K562 (cell line): ENCODE data around the gene MEX3D. TPM values are rescaled to one million over a fixed set of nuclear protein-coding genes. Genes with fewer than 3 reads are reported as not detected.
A peak's percentile ranks its signal among the peaks of the same experiment; 100 is the strongest.
"Not testable (repeated sequence)": the region's sequence is repeated elsewhere in the genome, so short reads cannot be mapped to it uniquely, and the experiment has no call there.

Source experiments
- ATAC-seq: fragments of 200-7000 bp; cut with Tn5 transposase; 3 replicates; pipeline ENCODE4 v1.9.1; 2020; ENCODE audit warnings: moderate library complexity
- BruUV-seq: library from RNA; stranded (reverse); fragments of 400-500 nt; replicated peaks from 2 replicates; lab custom pipeline; 2021; lab: Mats Ljungman, UMichigan
- CTCF ChIA-PET: fragments of 300-600 bp; formaldehyde crosslinking; extraction: SDS; loops from one replicate; lab custom pipeline; 2021; ENCODE audit warnings: low intra/inter-chr PET ratio; lab: Yijun Ruan, JAX
- POLR2A ChIA-PET: fragments of 300-600, 350-650 bp; sonication (Branson Sonifier 250); formaldehyde crosslinking; extraction: SDS; loops from one replicate; lab custom pipeline; 2021; ENCODE audit warnings: antibody characterized with exemption, inconsistent platforms; lab: Yijun Ruan, JAX
- DNase-seq, 4 experiments: peaks; one replicate each; pipeline versions ENCODE4 v3.0.0 to v3.0.0-alpha.2; 2011 to 2018; ENCODE audit warnings: low spot score in 3 of 4, mixed read lengths in 3 of 4; ENCODE audit errors: extremely low read depth in 1 of 4
- FAIRE-seq: peaks from 2 replicates; lab custom pipeline; 2011; peaks lifted over from hg19 to GRCh38; lab: Jason Lieb, UNC
- H2AFZ ChIP-seq: 2 replicates; pipeline ENCODE4 v1.6.0; 2011; ENCODE audit warnings: low read depth, low read length, control low read depth, inconsistent platforms
- H3K27ac ChIP-seq: fragments of 200-600 bp; 3 replicates; pipeline ENCODE4 v1.8.0; 2011; ENCODE audit warnings: low read depth, mild to moderate bottlenecking, control low read depth, inconsistent platforms, low read length, moderate library complexity, mixed read lengths; ENCODE audit errors: extremely low read depth
- H3K27me3 ChIP-seq, 2 experiments: fragments of 300-600 bp in 1 of 2; 2 replicates in 1 of 2; 3 replicates in 1 of 2; pipeline versions ENCODE4 v1.6.0 to v1.8.0; 2011; ENCODE audit warnings: inconsistent platforms in 2 of 2, low read length in 2 of 2, mild to moderate bottlenecking in 1 of 2, mixed read lengths in 1 of 2, moderate library complexity in 1 of 2; ENCODE audit not compliant: control insufficient read depth in 2 of 2, insufficient read depth in 2 of 2
- H3K36me3 ChIP-seq: fragments of 300-600 bp; 3 replicates; pipeline ENCODE4 v1.8.0; 2011; ENCODE audit warnings: mild to moderate bottlenecking, low read length, inconsistent platforms; ENCODE audit not compliant: control insufficient read depth, insufficient read depth
- H3K4me1 ChIP-seq, 2 experiments: fragments of 200-600 bp in 1 of 2; replicated peaks in 1 of 2; 2 replicates in 1 of 2; 3 replicates in 1 of 2; pipeline versions ENCODE4 v1.5.1 to v1.8.0; 2011; ENCODE audit warnings: inconsistent platforms in 2 of 2, low read length in 2 of 2, mild to moderate bottlenecking in 1 of 2, mixed read lengths in 1 of 2, moderate library complexity in 1 of 2; ENCODE audit not compliant: control insufficient read depth in 2 of 2, insufficient read depth in 2 of 2
- H3K4me2 ChIP-seq: 2 replicates; pipeline ENCODE4 v1.6.1; 2011; ENCODE audit warnings: low read length, control low read depth, inconsistent platforms, mixed read lengths; ENCODE audit not compliant: insufficient read depth
- H3K4me3 ChIP-seq: fragments of 200-600 bp; sonication (generic), shearing (Covaris generic); 2 replicates; pipeline ENCODE4 v1.5.1; 2016; ENCODE audit warnings: control low read depth, inconsistent platforms
- H3K79me2 ChIP-seq: fragments of 200-600 bp; 3 replicates; pipeline ENCODE4 v1.8.0; 2011; ENCODE audit warnings: low read length, inconsistent platforms; ENCODE audit not compliant: control insufficient read depth, insufficient read depth
- H3K9ac ChIP-seq, 2 experiments: 2 replicates each; pipeline versions ENCODE4 v1.6.0 to v1.6.1; 2011; ENCODE audit warnings: low read depth in 2 of 2, low read length in 2 of 2, control low read depth in 1 of 2, inconsistent platforms in 1 of 2, mild to moderate bottlenecking in 1 of 2, mixed read lengths in 1 of 2; ENCODE audit not compliant: insufficient read depth in 1 of 2
- H3K9me1 ChIP-seq: one replicate; pipeline ENCODE4 v1.6.0; 2011; ENCODE audit warnings: inconsistent platforms, mild to moderate bottlenecking, low read length, moderate library complexity; ENCODE audit not compliant: control insufficient read depth, insufficient read depth
- H3K9me3 ChIP-seq: replicated peaks from 2 replicates; pipeline ENCODE4 v1.5.1; 2011; ENCODE audit warnings: low read depth, low read length, inconsistent platforms; ENCODE audit not compliant: control insufficient read depth, insufficient read depth
- H4K20me1 ChIP-seq: replicated peaks from 2 replicates; pipeline ENCODE4 v1.6.1; 2011; ENCODE audit warnings: low read length, inconsistent platforms, mixed read lengths; ENCODE audit not compliant: control insufficient read depth, insufficient read depth
- ATF7 ChIP-seq: fragments of 450-650 bp; IDR thresholded peaks from 2 replicates; pipeline ENCODE4 v1.7.1; 2014; ENCODE audit warnings: mild to moderate bottlenecking, moderate library complexity
- BACH1 ChIP-seq: fragments of 200-800 bp; sonication (Bioruptor generic); IDR thresholded peaks from 2 replicates; pipeline ENCODE4 v1.6.1; 2016; ENCODE audit warnings: missing genetic modification characterization, missing compliant biosample characterization
- BCOR ChIP-seq: fragments of 450-650 bp; IDR thresholded peaks from 2 replicates; pipeline ENCODE4 v1.6.1; 2016
- BMI1 ChIP-seq: fragments of 150-350 bp; IDR thresholded peaks from 2 replicates; pipeline ENCODE4 v1.6.1; 2014; ENCODE audit warnings: low read length
- EZH2 ChIP-seq: IDR thresholded peaks from 2 replicates; pipeline ENCODE4 v1.6.1; 2012; ENCODE audit warnings: low read depth, mild to moderate bottlenecking, inconsistent platforms, low read length, borderline replicate concordance
- GTF2F1 ChIP-seq: IDR thresholded peaks from 2 replicates; pipeline ENCODE4 v1.6.1; 2011; ENCODE audit warnings: low read depth, low read length, improper control_type of control experiment
- HIVEP1 ChIP-seq: fragments of 250-450 bp; sonication (Bioruptor Pico); IDR thresholded peaks from 2 replicates; pipeline ENCODE4 v1.4.0; 2020; ENCODE audit warnings: mild to moderate bottlenecking
- RBM25 ChIP-seq: fragments of 200-400 bp; formaldehyde crosslinking; IDR thresholded peaks from 2 replicates; pipeline ENCODE4 v1.6.1; 2018; ENCODE audit warnings: low read length, low read depth, moderate library complexity; ENCODE audit not compliant: severe bottlenecking
- SRF ChIP-seq, 2 experiments: fragments of 250-450, 450-650 bp in 1 of 2; sonication (Bioruptor Pico) in 1 of 2; sonication (generic) in 1 of 2; formaldehyde crosslinking; IDR thresholded peaks; 2 replicates each; pipeline versions ENCODE4 v1.5.0 to v1.5.1; 2020 to 2022; ENCODE audit warnings: mild to moderate bottlenecking in 1 of 2, missing genetic modification reagents in 1 of 2
- TBL1XR1 ChIP-seq, 2 experiments: IDR thresholded peaks; 2 replicates each; pipeline ENCODE4 v1.6.1; 2012; ENCODE audit warnings: improper control_type of control experiment in 2 of 2, low read length in 2 of 2, mild to moderate bottlenecking in 1 of 2
- ZNF121 ChIP-seq: sonication (generic); formaldehyde crosslinking; conservative IDR thresholded peaks from 2 replicates; pipeline ENCODE4 v1.8.0; 2022; ENCODE audit warnings: missing genetic modification reagents
- ZNF212 ChIP-seq: fragments of 450-650 bp; formaldehyde crosslinking; IDR thresholded peaks from 2 replicates; pipeline ENCODE4 v1.4.0; 2020; ENCODE audit warnings: mild to moderate bottlenecking
- WGBS: fragments of 100-300 bp; shearing (Covaris generic); methylation state at CpG from one replicate; pipeline ENCODE4 v1.1.6; 2016; ENCODE audit warnings: low coverage, mixed read lengths; ENCODE audit not compliant: insufficient coverage; ENCODE audit errors: missing lambda C conversion rate; 5-methylcytosine and 5-hydroxymethylcytosine counted together
- in situ Hi-C: fragments of 300-500 bp; cut with MboI; formaldehyde crosslinking; loops from 4 replicates; pipeline ENCODE4 v1.15.0; 2018; ENCODE audit warnings: inconsistent platforms, mixed read lengths
- intact Hi-C: fragments of 100-400 bp; cut with micrococcal nuclease; formaldehyde crosslinking; loops from 2 replicates; pipeline ENCODE4 v1.14.2; 2022
- polyA plus RNA-seq, 8 experiments: library from polyadenylated mRNA; depleted of rRNA in 4 of 8; stranded (reverse) in 5 of 8; unstranded in 3 of 8; fragments of >200 nt; fragmentation: Nextera tagmentation in 2 of 8; fragmentation: Illumina TruSeq in 1 of 8; extraction: Ambion mirVana in 2 of 8; extraction: Trizol in 1 of 8; gene quantifications; 2 replicates each; pipeline versions ENCODE4 v1.2.1 to v1.2.3, GENCODE V29; 2011 to 2014; ENCODE audit warnings: inconsistent platforms in 1 of 8, missing spikeins in 1 of 8
- total RNA-seq, 7 experiments: library from RNA; depleted of rRNA in 6 of 7; stranded (reverse); fragments of >200 nt in 6 of 7; fragmentation: Illumina TruSeq in 2 of 7; extraction: Trizol in 2 of 7; gene quantifications; 2 replicates each; pipeline versions ENCODE4 v1.2.1 to v1.2.3, GENCODE V29; 2011 to 2021; ENCODE audit warnings: low replicate concordance in 1 of 7
- TF ChIP-seq, protein P1 (sequence below): fragments of 450-650 bp; formaldehyde crosslinking; IDR thresholded peaks from 2 replicates; pipeline ENCODE4 v1.4.0; 2020; ENCODE audit warnings: mild to moderate bottlenecking, moderate library complexity

Gene MEX3D
- total and polyA plus RNA-seq, 9 of the 15 experiments (the other 6 are each of a cell fraction or from before 2014, with no cell fraction given): 1.7 to 39.3 (median 5.7) TPM

DNA sequence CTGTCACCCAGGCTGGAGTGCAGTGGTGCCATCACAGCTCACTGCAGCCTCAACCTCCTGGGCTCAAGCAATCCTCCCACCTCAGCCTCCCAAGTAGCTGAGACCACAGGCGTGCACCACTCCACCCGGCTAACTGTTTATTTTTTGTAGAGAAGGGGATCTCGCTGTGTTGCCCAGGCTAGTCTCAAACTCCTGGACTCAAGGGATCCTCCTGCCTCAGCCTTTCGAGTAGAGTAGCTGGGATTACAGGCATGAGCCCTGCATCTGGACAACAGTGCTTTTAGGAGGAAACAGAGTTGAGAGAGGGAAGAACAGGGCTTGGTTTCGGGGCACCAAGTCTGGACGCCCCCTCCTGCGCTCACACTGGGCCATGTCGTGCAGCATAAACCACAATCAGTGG is 48.3 kb downstream of the MEX3D start:
- in situ Hi-C loops, FAIRE-seq: not testable (repeated sequence)

DNA sequence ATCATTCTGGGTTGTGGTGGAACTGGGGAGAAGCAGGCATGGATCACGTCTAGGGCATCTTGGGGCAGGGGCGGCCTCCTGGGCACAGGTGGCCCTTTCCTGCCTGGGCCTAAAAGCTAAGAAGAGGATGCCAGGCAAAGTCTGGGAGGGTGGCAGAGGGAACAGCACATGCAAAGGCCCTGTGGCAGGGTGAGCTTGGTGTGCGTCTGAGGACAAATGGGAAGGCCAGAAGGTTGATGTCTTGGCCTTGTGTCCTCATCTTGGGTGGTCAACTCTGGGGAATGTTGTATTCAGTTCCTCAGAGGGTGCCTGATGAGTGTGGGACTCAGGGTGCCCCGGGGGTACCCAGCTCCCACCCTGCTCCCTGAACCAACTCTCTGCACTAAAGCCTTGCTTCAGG is 49.7 kb downstream of the MEX3D start:
- ChIA-PET POLR2A (interaction anchor here (0.6 to 1.1 kb wide), 2 partner anchors 9 to 74 kb away, joined by 4 read pairs; no protein-coding TSS in a partner anchor), CTCF (no interaction called here)
- Histone ChIP-seq H3K4me1 (peaks cover 0 to 37% of the 10 kb centered on the region in 2 experiments; a peak in 3 of 5 replicates), H3K79me2 (no peaks in the 10 kb centered on the region), H3K4me3 (no peak overlapping the region), H3K27me3 (peaks cover 2 to 5% of the 10 kb centered on the region in 2 experiments; a peak in 2 of 5 replicates), H3K4me2 (no peak overlapping the region), H3K27ac (no peak overlapping the region), H3K36me3 (no peaks in the 10 kb centered on the region), H3K9ac (no peak overlapping the region), H3K9me1 (no peaks in the 10 kb centered on the region), H4K20me1 (peaks cover 3% of the 10 kb centered on the region), H2AFZ (no peak overlapping the region), H3K9me3 (peaks cover 3% of the 10 kb centered on the region)
- ATAC-seq (no peak), DNase-seq (no peak), FAIRE-seq (no peak)
- in situ Hi-C loops: no loop called here
- 13% methylated on average over 4 of the region's 4 CpGs for WGBS
- TF ChIP-seq, protein P1, sequence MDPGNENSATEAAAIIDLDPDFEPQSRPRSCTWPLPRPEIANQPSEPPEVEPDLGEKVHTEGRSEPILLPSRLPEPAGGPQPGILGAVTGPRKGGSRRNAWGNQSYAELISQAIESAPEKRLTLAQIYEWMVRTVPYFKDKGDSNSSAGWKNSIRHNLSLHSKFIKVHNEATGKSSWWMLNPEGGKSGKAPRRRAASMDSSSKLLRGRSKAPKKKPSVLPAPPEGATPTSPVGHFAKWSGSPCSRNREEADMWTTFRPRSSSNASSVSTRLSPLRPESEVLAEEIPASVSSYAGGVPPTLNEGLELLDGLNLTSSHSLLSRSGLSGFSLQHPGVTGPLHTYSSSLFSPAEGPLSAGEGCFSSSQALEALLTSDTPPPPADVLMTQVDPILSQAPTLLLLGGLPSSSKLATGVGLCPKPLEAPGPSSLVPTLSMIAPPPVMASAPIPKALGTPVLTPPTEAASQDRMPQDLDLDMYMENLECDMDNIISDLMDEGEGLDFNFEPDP (CRISPR knock-in tag): no peak
- TF ChIP-seq BMI1: no peak
- no peak for TF ChIP-seq GTF2F1
- TF ChIP-seq ZNF212 (CRISPR knock-in tag): no peak
- TF ChIP-seq HIVEP1 (CRISPR knock-in tag): no peak
- TF ChIP-seq SRF (CRISPR knock-in tag; IDR thresholded peaks at IDR 0.05): no peak
- no peak for TF ChIP-seq TBL1XR1 (IDR thresholded peaks at IDR 0.05; ENCODE audit: low read length in 2 of 2)
- TF ChIP-seq RBM25: peak; percentile 57
- TF ChIP-seq BACH1 (tag): no peak
- no peak for TF ChIP-seq ATF7
- no peak for TF ChIP-seq EZH2
- 0 out of 2 replicates have a peak, but pooled peaks have one; percentile 43 for TF ChIP-seq BCOR
- BruUV-seq: no TSS peak
- intact Hi-C loops: no loop called here

More for the DNA sequence above, 48.3 kb downstream of the MEX3D start:
- H3K4me2 ChIP-seq, ATAC-seq, intact Hi-C loops, H3K4me3 ChIP-seq, H4K20me1 ChIP-seq, H3K9me1 ChIP-seq, H2AFZ ChIP-seq, H3K27ac ChIP-seq, H3K36me3 ChIP-seq, H3K79me2 ChIP-seq, CTCF ChIA-PET, BruUV-seq, H3K9me3 ChIP-seq, DNase-seq: not testable (repeated sequence)
- POLR2A ChIA-PET: interaction anchor here (1.0 kb wide), 1 partner anchor 8 kb away, joined by 4 read pairs; no protein-coding TSS in a partner anchor
- Histone ChIP-seq H3K9ac (peak overlapping the region in 1 of 2 experiments; percentile 52; a peak in 1 of 4 replicates), H3K4me1 (peaks cover 3 to 38% of the 10 kb centered on the region in 2 experiments; a peak in 3 of 5 replicates), H3K27me3 (peaks cover 7 to 14% of the 10 kb centered on the region in 2 experiments; a peak in 4 of 5 replicates)
- 45% methylated on average over 8 of the region's 8 CpGs for WGBS
- TF ChIP-seq ZNF121 (CRISPR knock-in tag): peak; percentile 91
- TF ChIP-seq BCOR: peak; percentile 24; the same call in 1 of the 2 replicates
